Activated naive CD8-positive, alpha-beta T cell treated with anti-CD3 and anti-CD28 coated beads, Interleukin-2, amount 50 U/mL, for 16 hours (primary cell): ENCODE measurements around the gene TCF25.

ENCODE experiments used
- DNase-seq: peaks from one replicate; pipeline ENCODE4 v3.0.0-alpha.2; 2020; ENCODE audit warnings: low read depth, low spot score

TCF25 gene

GRCh38 chr16:89844739-89845339, 28.6 kb upstream of the TCF25 start:
- no peak for DNase-seq

GRCh38 chr16:89845417-89845816, 28.0 kb upstream of the TCF25 start:
- no peak for DNase-seq

GRCh38 chr16:89847051-89847939, 26.1 kb upstream of the TCF25 start:
- DNase-seq: no peak

GRCh38 chr16:89847940-89848297, 25.5 kb upstream of the TCF25 start:
- no peak for DNase-seq

GRCh38 chr16:89848974-89849373, 24.4 kb upstream of the TCF25 start:
- no peak for DNase-seq

- no peak for DNase-seq
These were observed 19.9 kb upstream of the TCF25 start for GRCh38 chr16:89853306-89853993.

GRCh38 chr16:89855301-89855945, 18.0 kb upstream of the TCF25 start:
- DNase-seq: no peak

GRCh38 chr16:89855986-89856385, 17.4 kb upstream of the TCF25 start:
- DNase-seq: no peak

GRCh38 chr16:89858973-89859614, 14.3 kb upstream of the TCF25 start:
- DNase-seq: no peak

GRCh38 chr16:89859615-89860007, 13.8 kb upstream of the TCF25 start:
- DNase-seq: no peak

GRCh38 chr16:89860747-89861304, 12.6 kb upstream of the TCF25 start:
- DNase-seq: peak; percentile 55

GRCh38 chr16:89861648-89862047, 11.7 kb upstream of the TCF25 start:
- no peak for DNase-seq

GRCh38 chr16:89862732-89863131, 10.7 kb upstream of the TCF25 start:
- no peak for DNase-seq

GRCh38 chr16:89863741-89864526, 9.5 kb upstream of the TCF25 start:
- DNase-seq: no peak

GRCh38 chr16:89864527-89864820, 8.9 kb upstream of the TCF25 start:
- no peak for DNase-seq

GRCh38 chr16:89867918-89868317, 5.5 kb upstream of the TCF25 start:
- DNase-seq: no peak

- DNase-seq: no peak
These were observed 3.5 kb upstream of the TCF25 start for GRCh38 chr16:89869911-89870310.

- DNase-seq: no peak
These were observed 3.0 kb upstream of the TCF25 start for GRCh38 chr16:89870440-89870839.

- DNase-seq: no peak
These were observed 1.5 kb upstream of the TCF25 start for GRCh38 chr16:89871895-89872294.

- peak; percentile 87 for DNase-seq
These were observed 739 bp downstream of the TCF25 start for GRCh38 chr16:89873972-89874689.
